H4 (cell line): ENCODE data around the gene HS3ST3B1. TPM values are rescaled to one million over a fixed set of nuclear protein-coding genes. Genes with fewer than 3 reads are reported as not detected.
A peak's percentile ranks its signal among the peaks of the same experiment; 100 is the strongest.

Experiments used
- DNase-seq: peaks from one replicate; pipeline ENCODE4 v3.0.0-alpha.2; 2015; ENCODE audit warnings: low spot score
- total RNA-seq: library from RNA; depleted of rRNA; stranded (reverse); fragments of >200 nt; shearing (Covaris generic); gene quantifications from 2 replicates; pipeline ENCODE4 v1.2.3, GENCODE V29; 2014; rRNA removed

HS3ST3B1 gene
- total RNA-seq: 9.7 and 9.8 TPM in 2 replicates

DNA sequence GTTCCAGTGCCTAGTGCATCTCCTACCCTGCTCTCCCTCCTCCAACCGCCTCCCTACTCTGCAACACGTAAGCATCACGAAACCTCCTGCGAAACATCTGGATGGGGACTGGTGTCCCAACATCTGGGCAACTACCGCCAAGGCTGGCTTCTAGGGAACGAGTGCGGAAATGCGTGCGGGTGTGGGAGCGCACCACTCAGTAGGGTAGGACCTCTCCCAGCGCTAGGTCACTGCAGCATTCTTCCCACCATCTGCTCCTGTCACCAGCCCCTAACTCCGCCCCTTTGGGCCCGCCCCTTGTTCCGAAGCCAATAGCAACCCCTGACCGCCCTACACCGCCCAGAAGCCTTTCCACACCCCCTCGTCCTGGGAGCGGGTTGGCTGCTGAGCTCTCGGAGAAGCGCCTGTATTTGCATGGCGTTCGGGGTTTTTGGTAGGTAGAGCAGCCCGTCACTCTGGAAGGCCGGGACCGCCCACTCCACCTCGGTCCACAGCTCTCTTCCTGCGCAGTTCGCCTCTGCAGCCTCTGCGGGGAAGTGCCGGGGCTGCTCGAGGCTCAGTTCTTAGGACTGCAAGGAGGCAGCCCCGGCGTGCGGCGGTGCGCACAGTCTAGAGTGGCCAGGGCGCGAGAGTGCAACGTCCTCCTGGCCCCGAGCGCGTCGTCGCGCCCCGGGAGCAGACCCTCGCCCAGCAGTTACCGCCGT lies at the start of gene HS3ST3B1:
HS3ST3B1 (plus strand) TSS at position 507 of the 704 bp plus-strand sequence. CDS start 438 bp downstream, outside the sequence.
- peak; percentile 99 for DNase-seq

DNA sequence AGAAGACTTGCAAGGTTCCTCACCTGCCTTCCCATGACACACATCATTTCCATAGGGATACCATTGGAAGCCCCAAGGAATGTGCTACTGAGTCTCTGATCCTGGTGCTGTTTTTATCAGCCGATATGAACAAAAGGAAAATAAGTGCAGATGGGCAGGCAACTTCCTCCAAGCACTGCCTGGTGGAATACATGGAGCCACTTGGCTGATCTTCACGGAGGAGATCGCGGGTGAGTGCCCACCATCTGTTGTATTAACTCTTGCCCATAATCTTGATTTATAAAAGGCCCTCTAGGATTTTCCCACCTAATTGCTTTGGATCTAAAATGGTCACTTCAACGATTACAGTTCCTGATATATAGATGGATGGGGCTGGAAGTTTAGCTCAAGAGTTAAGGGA lies 39.5 kb upstream of the HS3ST3B1 start:
- DNase-seq: no peak

DNA sequence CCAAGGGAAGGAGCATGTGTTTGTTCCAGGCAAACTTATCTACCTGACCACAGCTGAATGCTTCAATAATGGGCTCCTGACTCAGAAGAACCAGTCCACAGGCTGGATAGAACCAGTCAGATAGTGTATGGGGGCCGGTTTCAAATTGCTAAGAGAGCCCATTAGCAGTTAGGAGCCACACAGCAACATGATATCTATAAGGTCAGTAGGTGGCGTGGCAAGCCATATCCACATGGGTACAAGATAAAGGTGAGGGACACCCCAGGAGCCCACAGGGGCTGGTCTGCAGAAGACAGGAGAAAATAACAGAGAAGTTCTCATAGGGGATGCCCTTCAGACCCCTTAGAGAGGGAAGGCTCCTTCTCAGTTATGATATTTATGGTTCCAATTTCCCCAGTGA lies 32.6 kb upstream of the HS3ST3B1 start:
- no peak for DNase-seq

DNA sequence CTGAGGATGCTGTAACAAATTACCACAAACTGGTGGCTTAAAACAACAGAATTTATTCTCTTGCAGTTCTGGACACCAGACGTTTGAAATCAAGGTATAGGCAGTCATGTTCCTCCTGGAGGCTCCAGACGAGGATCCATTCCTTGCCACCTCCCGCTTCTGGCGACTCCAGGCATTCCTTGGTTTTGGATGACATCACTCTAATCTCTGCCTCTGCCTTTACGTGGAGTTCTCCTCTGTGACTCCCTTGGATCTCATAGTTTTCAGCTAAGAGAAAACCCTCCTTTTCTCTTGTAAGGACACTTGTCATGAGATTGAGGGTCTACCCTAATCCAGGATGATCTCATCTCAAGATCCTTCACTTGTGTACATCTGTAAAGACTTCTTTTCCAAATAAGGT lies 31.4 kb upstream of the HS3ST3B1 start:
- no peak for DNase-seq

DNA sequence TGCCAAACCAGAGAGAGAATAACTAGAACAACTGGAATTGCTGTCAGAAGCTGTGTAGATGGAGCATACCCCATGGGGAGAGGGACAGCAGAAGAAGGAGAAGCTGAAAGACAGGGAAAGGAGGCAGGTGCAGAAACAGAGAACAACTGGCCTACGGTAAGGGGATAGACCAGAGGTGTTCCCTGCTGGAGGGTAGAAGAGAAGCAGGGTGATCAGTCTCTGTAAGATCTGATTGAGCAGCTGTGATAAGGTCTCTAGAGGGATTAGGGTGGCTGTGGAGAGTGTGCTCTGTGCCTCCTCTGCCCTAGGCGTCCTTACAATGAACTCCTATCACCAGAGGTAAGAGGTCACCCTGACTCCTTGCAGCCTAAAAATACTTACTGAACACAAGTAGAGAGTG lies 30.4 kb upstream of the HS3ST3B1 start:
- DNase-seq: no peak

DNA sequence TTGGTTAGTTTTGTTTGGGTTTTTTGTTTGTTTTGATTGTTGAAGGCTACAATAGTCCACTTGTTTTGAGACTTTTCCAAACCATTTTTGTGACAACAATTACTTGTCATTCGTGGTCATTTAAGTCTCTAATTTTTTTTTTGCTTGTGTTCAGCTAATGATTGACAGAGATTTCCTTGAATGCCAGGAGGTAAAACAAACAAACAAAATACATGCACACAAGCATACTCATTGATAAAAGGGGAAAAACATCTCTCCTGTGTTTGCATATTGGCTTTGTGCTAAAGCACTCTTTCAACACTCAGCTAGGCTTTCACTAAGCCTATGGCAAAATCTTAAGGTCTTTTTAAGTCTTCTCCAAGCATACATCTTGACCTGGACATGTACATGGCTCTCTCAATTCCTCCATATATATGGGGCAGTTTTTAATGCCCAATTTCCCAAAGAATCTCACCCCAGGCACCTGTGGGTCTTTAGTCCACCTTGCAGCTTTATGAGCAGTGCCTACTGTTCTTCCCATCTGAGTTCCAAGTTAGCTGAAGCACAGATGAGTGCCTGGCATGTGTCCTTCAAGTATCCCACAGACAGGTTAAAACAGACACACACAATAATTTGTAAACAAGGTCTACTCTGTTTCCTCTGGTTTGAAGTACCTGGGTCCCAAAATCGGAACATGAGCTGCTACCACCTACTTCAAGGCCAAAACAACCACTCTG lies 24.2 kb upstream of the HS3ST3B1 start:
- DNase-seq: no peak

DNA sequence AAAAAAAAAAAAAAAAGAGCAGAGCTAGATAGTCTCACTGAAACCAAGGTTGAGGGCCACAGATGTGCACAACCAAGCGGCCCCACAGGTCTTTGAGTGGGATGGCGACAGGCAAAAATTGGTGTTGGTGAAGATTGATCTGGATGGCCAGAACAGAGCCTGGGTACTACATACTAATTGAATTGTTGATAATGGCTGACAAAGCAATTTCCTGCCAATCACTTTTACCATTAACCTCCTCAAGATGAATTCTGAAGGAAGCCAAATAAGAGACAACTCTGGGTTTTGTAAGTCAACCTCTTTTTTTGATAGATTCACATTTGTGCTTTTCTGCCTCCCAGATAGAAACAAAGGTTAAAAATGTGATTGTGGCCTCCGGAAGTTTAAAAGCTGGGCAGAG lies 19.4 kb upstream of the HS3ST3B1 start:
- DNase-seq: no peak

DNA sequence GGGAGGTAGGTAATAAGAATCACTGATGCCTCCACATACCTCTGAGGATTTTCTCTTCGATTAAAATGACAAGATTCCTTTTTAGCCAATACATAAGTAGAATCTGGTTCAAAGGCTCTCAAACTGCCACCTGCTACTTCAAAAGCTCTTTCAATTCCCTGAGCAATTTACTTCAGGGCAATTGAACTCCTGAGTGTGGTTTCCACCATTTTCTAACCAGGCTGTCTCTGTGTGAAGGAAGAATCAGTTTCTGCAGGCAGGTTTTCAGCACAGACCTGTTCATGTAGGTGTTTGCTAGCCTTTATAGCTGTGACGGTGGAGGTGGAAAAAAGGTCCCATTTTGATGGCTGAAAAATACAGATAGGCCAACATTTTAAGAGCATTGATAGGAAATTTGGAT lies 18.2 kb upstream of the HS3ST3B1 start:
- DNase-seq: no peak

DNA sequence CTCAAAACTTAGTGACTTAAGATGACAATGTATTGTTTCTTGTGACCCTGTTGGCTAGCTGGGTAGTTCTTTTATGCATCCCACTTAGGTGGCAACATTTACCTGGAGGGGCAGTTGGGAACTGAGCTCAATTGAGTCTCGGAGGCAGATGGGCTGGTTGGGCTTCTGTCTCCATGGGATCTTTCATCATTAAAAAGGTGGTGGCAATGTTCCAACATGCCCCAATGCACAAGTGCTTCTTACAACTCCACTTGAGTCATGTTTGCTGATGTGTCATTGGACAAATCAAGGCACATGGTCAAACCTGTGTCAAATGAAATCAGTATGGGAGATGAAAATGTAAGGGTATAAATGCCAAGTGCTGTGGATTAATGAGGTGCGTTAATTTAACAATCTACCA lies 11.7 kb upstream of the HS3ST3B1 start:
- DNase-seq: no peak

DNA sequence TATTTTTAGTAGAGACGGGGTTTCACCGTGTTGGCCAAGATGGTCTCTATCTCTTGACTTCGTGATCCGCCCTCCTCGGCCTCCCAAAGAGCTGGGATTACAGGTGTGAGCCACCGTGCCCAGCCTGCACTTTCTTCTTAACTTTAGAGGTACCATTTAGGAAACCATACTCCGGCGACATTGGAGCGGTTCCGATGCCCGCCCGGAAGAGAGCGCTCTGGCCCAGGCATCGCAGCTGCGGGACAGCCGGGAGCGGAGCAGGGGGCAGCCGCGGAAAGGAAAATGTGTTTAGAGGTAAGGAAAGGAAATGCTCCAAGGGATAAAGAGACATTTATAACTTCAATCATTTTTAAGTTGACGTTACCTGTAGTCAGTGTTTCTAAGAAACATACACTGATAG lies 6.0 kb upstream of the HS3ST3B1 start:
- DNase-seq: no peak

DNA sequence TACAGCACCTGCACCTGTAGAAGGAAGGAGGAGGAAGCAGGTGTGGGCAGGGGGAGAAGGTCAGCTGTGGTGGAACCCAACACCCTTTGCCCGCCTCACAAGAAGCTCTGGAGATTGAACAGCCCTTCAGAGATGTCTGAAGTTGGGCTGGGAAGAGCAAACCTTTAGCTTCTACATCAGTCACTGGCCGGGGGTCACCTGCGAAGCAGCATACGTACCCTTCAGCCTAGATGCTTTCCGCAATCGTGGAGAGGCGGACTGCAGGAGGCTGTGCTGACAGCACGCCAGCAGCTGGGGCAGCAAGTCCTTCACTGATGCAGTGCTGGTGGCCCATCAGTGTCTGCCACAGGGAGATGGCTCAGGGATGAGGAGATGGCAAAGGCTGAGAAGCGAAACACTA lies 5.2 kb upstream of the HS3ST3B1 start:
- DNase-seq: no peak

DNA sequence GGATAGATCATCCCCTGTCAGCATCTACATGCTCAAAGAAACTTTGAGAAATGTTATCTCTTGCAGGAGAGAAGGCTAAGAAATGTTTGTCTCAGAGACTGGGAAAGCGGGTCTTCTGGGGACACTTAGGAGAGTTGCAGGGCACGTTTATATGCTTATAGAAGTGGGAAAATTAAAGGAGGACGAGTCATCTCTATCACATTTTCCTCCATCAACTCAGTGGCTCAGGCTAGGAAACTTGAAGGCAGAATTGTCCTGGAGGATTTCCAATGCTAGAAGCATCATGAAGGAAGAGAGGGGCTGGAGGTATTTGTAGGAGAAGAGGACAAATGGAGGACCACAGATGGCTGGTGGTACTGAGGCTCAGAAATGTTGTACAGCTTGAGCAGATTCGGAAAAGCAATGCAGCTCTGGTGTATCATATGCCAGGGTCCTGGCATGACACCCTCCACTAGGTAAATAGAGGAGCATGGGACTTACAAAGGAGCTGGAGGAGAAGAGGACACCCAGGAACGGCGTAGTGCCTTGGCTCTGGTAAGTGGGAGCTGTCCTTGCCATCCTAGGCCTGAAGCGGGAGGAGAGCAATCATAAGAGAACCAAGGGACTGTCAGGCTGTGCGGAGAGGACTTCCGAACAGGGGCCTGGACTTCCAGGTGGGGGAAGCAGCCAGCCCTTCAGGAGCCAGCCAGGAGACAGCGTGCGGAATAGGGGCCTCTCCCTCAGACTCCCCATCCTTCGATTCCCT lies 4.5 kb upstream of the HS3ST3B1 start:
- DNase-seq: no peak

DNA sequence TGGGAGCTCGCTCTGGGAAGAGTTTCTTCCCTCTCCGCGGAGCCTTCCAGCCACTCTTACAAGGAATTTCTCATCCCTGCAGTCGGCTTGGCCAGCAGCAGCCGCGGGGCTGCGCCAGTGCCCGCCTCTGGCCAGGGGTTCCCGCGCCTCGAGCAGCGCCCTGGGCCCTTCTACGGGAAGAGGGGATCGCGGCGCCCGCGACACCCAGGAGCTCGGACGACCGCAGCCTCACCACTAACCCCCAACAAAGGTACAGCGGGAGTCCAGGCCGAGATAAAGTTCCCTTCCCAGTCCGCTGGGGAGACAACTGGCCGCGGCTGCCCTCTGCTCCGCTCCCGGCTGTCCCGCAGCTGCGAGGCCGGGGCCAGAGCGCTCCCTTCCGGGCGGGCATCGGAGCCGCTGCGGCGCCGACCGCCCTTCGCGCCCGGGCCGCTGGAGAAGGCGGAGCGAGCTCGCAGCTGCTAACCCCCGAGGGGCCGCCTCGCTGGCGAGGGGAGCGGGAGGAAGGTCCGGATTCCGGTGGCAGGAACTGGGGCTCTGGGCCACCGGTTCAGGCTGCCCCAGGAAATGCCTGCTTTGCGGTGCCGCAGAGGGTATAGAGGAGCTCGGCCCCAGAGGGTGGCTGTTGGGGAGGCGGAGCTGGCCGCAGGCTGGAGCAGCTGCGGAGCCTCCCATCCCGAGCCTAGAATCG lies 3.6 kb upstream of the HS3ST3B1 start:
- DNase-seq: no peak

DNA sequence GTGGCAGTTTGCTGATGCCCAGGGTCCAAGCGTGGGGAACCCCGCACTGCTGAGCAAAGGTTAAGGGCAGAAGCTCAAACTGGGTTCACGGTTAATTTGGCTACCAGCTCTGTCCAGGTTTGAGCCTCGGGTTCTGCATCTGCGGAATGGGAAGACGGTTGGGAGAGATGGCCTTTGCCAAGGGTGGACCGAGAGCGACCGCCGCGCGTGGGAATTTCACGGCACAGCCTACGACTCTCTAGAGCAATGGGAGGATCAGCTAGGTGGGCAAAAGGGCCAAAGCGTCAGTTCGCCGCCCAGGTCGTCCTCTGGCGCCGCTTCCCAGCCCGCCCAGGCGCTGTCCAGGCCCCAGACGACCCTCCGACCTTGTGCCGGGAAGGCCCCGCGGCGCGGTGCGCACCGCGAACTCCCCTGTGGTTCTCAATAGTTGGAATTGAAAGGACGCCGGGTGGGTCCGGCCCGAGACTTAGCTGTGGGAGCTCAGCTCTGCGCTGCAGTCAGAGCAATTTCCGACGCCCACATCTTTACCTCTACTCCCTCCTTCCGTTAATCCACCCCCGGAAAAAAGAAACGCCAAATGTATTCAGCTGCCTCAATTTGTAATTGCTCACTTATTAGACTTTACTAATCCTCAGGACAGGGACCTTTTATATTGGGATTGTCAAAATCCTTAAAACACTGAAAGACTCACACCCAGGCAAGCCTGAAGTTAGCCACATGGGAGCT lies 2.5 kb upstream of the HS3ST3B1 start:
- no peak for DNase-seq

DNA sequence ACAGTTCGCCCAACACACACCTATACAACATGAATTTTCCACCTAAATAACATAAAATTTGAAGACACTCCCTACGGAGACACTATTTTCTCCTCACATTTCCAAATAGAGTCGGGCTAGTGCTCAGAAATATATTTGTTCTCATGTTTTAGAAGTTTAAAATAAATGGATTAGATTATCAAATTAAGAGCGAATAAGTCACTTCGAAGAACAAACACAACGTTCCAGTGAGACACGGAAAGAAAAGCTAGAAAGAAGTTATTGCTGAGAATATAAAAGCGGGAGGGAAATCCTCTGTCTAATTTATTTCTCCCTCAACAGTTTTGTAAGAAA lies 2.0 kb upstream of the HS3ST3B1 start:
- DNase-seq: no peak

DNA sequence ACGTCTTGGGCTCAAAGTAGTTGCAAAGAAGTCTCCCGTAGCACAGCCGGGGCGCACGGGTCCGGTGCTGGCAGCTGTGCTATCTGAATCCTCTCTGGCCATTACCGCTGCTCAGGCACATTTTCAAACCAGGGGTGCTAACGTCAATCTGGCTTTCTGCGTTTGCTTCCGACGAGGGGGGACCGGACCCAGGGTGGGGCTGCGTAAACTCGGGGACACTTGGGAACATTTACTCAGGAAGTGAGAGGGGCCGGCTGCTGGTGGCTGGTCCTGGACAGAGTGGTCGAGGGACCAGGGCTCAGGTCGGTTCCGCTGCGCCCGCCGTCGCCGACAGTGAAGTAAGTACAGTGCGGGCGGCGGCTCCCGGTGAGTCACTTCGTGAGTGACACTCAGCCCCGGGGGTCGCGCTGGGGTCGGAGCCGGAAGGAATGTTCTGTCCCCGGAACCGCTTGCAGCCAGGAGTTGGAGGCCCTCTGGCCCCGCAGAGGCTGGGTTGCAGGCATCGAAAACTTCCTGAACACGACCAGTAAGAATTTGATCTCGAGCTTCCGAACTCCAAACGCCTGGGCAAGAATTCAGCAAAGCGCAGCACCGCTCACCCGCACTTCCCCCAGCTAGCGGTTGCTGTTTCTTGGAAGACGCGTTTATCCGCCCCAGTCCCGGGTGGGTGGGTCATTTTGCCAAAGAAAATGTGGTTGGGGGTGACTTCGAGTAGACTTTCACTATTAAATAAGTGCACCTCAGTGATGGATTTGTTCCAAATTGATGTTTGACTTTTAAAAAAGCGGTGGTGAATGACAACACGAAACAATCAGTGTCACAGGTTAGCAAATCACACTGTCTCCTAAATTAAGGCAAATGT lies 1.4 kb upstream of the HS3ST3B1 start:
- DNase-seq: no peak

DNA sequence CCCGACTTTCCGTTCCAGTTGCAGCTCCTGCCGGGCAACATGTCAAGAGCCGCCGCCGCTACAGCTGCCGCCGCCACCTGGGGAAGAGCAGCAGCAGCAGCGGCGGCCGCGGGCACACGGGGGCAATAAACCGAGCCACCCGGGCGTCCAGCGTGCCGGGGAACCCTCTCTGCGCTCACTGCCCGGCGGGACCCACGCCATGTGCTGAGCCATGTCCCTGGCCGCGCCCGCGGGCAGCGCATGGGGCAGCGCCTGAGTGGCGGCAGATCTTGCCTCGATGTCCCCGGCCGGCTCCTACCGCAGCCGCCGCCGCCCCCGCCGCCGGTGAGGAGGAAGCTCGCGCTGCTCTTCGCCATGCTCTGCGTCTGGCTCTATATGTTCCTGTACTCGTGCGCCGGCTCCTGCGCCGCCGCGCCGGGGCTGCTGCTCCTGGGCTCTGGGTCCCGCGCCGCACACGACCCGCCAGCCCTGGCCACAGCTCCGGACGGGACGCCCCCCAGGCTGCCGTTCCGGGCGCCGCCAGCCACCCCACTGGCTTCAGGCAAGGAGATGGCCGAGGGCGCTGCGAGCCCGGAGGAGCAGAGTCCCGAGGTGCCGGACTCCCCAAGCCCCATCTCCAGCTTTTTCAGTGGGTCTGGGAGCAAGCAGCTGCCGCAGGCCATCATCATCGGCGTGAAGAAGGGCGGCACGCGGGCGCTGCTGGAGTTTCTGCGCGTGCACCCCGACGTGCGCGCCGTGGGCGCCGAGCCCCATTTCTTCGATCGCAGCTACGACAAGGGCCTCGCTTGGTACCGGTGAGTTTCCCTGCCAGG lies 604 bp downstream of the HS3ST3B1 start:
- no peak for DNase-seq

DNA sequence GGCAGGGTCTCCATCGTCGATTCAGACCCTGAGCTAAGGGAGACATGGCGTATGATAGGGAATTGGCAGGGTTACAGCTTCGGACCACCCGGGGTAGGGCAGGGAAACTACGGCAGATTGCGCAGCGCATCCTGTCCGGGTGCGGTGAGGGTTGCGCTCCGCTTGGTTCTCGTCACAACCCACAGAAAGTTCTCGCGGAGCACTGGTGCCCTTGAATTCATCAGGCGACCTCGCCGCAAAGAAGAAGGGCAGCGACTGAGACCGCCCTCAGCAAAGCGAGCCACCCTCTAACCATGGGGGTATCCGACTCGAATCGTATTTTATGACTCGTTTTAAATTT lies 1.2 kb downstream of the HS3ST3B1 start:
- peak; percentile 25 for DNase-seq

DNA sequence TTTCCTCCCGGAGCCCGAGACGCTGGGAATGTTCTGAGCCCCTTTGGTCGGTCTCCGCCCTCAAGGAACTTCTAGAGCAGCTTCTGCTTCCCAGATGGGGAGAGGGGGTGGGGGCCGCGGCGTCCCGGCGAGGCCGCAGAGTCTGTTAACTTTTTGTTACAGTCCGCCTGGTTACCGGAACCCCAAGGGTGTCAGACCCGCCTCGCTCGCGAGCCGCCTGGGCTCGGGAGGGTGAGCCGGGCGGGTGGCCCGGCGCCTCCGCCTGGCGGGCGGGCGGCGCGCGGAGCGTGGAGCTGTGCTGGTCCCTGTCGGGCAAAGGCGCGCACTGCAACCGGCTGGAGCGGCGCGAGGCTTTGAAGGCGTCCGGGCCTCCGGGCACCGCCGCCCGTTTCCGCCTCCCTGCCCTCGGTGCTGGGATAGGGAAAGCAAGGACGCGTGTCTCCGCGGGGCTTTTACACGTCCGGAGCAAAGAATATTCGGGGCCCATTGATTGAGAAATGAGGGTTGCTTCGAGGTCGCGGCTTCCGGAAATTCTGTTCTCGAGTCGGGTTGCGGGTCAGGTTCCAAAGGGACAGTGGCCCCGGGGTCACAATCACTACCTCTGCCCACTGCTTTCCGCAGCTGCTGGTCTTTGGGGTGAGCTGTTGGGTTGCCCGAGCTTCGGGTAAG lies 1.7 kb downstream of the HS3ST3B1 start:
- peak; percentile 68 for DNase-seq
